Upper lobe of left lung (tissue), 6 donors: Measurements from ENCODE around the gene ADPRS. TPM values are rescaled to one million over a fixed set of nuclear protein-coding genes. Genes with fewer than 3 reads are reported as not detected.
A peak's percentile ranks its signal among the peaks of the same experiment; 100 is the strongest.

Experiments used
- ATAC-seq, 2 donors: fragments of 200-7000 bp; cut with Tn5 transposase; one replicate each; pipeline ENCODE4 v1.9.1; 2022; ENCODE audit warnings: mild to moderate bottlenecking in 2 of 2, moderate library complexity in 2 of 2; ENCODE audit not compliant: low FRiP score in 2 of 2
- DNase-seq, 2 donors: peaks; one replicate each; pipeline ENCODE4 v3.0.0-alpha.2; 2019 to 2020
- H3K27ac ChIP-seq, 4 donors: fragments of 200-600 bp; sonication (generic); one replicate each; pipeline ENCODE4 v1.5.1; 2016 to 2019
- H3K27me3 ChIP-seq, 4 donors: fragments of 200-600 bp; sonication (generic); one replicate each; pipeline ENCODE4 v1.5.1; 2017 to 2019
- H3K36me3 ChIP-seq, 4 donors: fragments of 200-600 bp; sonication (generic); one replicate each; pipeline ENCODE4 v1.5.1; 2016 to 2019
- H3K4me1 ChIP-seq, 4 donors: fragments of 200-600 bp; sonication (generic); one replicate each; pipeline ENCODE4 v1.5.1; 2018 to 2019
- H3K4me3 ChIP-seq, 4 donors: fragments of 200-600 bp; sonication (generic); one replicate each; pipeline ENCODE4 v1.5.1; 2017 to 2019; ENCODE audit warnings: mild to moderate bottlenecking in 2 of 4, moderate library complexity in 1 of 4
- H3K9me3 ChIP-seq, 4 donors: fragments of 200-600 bp; sonication (generic); one replicate each; pipeline ENCODE4 v1.5.1; 2018 to 2019
- CTCF ChIP-seq, 6 experiments: fragments of 450-650 bp in 4 of 6; fragments of 200-600 bp in 2 of 6; sonication (generic) in 2 of 6; IDR thresholded peaks; one replicate each; pipeline ENCODE4 v1.5.1; 2016 to 2019; ENCODE audit warnings: antibody characterized with exemption in 6 of 6
- EP300 ChIP-seq, 4 donors: sonication (generic); formaldehyde crosslinking; IDR thresholded peaks; one replicate each; pipeline ENCODE4 v1.5.1; 2017; ENCODE audit warnings: antibody characterized with exemption in 4 of 4, control low read depth in 2 of 4
- POLR2A ChIP-seq, 4 donors: fragments of 450-650 bp; IDR thresholded peaks; one replicate each; pipeline ENCODE4 v1.5.1; 2016 to 2017; ENCODE audit warnings: antibody characterized with exemption in 4 of 4, mild to moderate bottlenecking in 2 of 4
- POLR2AphosphoS5 ChIP-seq, 2 donors: sonication (generic); formaldehyde crosslinking; IDR thresholded peaks; one replicate each; pipeline ENCODE4 v1.5.1; 2017; ENCODE audit warnings: antibody characterized with exemption in 2 of 2
- WGBS, 2 donors: methylation state at CpG; one replicate each; pipeline ENCODE4 v1.1.5; 2017 to 2018; 5-methylcytosine and 5-hydroxymethylcytosine counted together
- total RNA-seq, 6 donors: library from RNA; depleted of rRNA in 4 of 6; stranded (reverse); fragments of >200 nt in 4 of 6; gene quantifications; one replicate each; pipeline versions ENCODE4 v1.1.0 to v1.2.1, GENCODE V29; 2016 to 2021
- donor health status: DM: no; HTN: no; CAD: no; lungs with moderate emphysema.
- donor health status: DM: no; HTN: yes; CAD: no; lungs with severe emphysema.

The ADPRS gene
- total RNA-seq, 6 donors from 2014 or later = 29.3 to 60.0 (median 45.8) TPM

DNA sequence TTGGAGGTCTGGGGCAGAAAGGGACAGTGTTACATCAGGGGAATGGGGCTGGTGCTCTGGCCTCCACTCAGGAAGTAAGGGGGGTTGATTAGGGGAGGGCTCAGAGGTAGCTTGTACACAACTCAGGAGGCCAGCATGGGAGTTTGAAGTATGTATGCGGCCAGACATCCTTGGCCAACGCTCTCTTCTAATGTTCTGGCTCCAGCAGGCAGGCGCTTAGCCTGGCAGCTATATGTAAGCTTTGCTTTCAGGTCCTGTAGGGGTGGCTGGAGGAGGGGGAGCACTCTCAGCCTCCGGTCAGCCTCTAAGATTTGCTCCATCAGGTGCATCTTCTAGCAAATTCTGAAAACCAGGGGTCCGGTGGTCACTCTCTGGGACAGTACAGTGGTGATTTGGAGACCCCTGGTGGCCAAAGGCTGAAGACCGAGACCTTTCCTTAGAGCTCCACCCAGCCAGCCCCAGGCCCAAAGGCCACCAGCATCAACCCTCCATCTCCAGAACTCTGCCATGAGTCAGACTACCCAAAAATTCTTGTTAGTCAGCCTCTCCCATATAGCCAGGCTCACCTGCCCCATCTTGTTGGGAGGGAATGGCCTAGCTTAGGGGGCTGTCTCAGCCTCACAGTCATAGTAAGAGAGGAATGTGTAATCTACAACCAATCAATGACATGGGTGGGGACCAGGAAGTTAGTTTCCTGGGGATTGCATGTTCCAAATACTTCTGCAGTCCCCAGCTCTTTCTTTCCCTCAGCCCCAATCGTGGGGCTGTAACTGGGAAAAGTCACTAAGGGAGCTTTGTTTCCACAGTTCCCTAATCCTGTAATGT lies 46.0 kb downstream of the ADPRS start:
- ATAC-seq (peak; percentile 65 to 86), DNase-seq (peak in 1 of 2 donors; percentile 48)
- no peak overlapping the region for H3K4me3 ChIP-seq
- 62 to 66% methylated on average over 7 of the region's 7 CpGs for WGBS, 2 donors
- peak overlapping the region in 3 of 4 donors; percentile 10 to 76 (median 21) for H3K27ac ChIP-seq
- peaks cover 10 to 38% (median 30%) of the 10 kb centered on the region in 4 donors for H3K36me3 ChIP-seq
- no peaks in the 10 kb centered on the region for H3K9me3 ChIP-seq
- peaks cover 18 to 29% (median 25%) of the 10 kb centered on the region in 4 donors for H3K4me1 ChIP-seq
- no peaks in the 10 kb centered on the region for H3K27me3 ChIP-seq
- TF ChIP-seq CTCF (IDR thresholded peaks at IDR 0.05) (peak; percentile 53 to 69 (median 60)), POLR2A (IDR thresholded peaks at IDR 0.05) (no peak), EP300 (IDR thresholded peaks at IDR 0.05) (no peak), POLR2AphosphoS5 (IDR thresholded peaks at IDR 0.05) (no peak)

- no peak for DNase-seq
- Histone ChIP-seq H3K36me3 (peaks cover 10 to 44% (median 33%) of the 10 kb centered on the region in 4 donors), H3K9me3 (no peaks in the 10 kb centered on the region), H3K27me3 (no peaks in the 10 kb centered on the region), H3K4me1 (peaks cover 21 to 32% (median 26%) of the 10 kb centered on the region in 4 donors), H3K27ac (peak overlapping the region; percentile 10 to 76 (median 41)), H3K4me3 (no peak overlapping the region)
- WGBS, 2 donors = 60 to 66% methylated on average over 6 of the region's 6 CpGs
- peak in 1 of 2 donors; percentile 21 for ATAC-seq
- TF ChIP-seq POLR2A (IDR thresholded peaks at IDR 0.05) = no peak
- TF ChIP-seq CTCF (IDR thresholded peaks at IDR 0.05) = no peak
- no peak for TF ChIP-seq POLR2AphosphoS5 (IDR thresholded peaks at IDR 0.05)
- no peak for TF ChIP-seq EP300 (IDR thresholded peaks at IDR 0.05)
These were observed 46.6 kb downstream of the ADPRS start for GRCh38 chr1:36135330-36135667.

DNA sequence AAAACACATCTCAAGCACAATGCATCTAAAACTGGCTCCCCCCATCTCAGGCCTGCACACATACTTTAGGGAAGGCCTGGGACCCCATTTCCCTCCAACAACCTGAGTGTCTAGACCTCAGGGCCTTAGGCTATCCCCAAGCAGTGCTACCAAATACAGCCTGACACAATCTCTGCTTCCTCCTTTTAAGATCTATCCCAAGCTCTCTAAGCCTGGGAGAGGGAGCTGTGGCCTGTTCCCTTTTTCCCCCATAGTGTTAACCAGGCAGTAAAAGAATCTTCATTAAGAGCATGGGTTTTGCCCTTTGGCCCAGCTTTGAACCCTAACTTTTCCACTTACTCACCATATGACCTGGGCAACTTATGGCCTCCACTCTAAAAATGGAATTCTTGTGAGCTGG lies 47.1 kb downstream of the ADPRS start:
- no peak for DNase-seq
- Histone ChIP-seq H3K27ac (peak overlapping the region; percentile 10 to 76 (median 42)), H3K4me3 (no peak overlapping the region), H3K27me3 (no peaks in the 10 kb centered on the region), H3K36me3 (peaks cover 10 to 46% (median 33%) of the 10 kb centered on the region in 4 donors), H3K9me3 (no peaks in the 10 kb centered on the region), H3K4me1 (peaks cover 24 to 37% (median 29%) of the 10 kb centered on the region in 4 donors)
- ATAC-seq = no peak
- TF ChIP-seq EP300 (IDR thresholded peaks at IDR 0.05) (no peak), POLR2AphosphoS5 (IDR thresholded peaks at IDR 0.05) (no peak), CTCF (IDR thresholded peaks at IDR 0.05) (no peak), POLR2A (IDR thresholded peaks at IDR 0.05) (no peak)

GRCh38 chr1:36136535-36136934 lies 47.8 kb downstream of the ADPRS start:
- Histone ChIP-seq H3K4me1 (peaks cover 24 to 40% (median 31%) of the 10 kb centered on the region in 4 donors), H3K27ac (peak overlapping the region; percentile 22 to 76 (median 62)), H3K9me3 (no peaks in the 10 kb centered on the region), H3K27me3 (no peaks in the 10 kb centered on the region), H3K36me3 (peaks cover 10 to 46% (median 33%) of the 10 kb centered on the region in 4 donors), H3K4me3 (no peak overlapping the region)
- DNase-seq (peak in 1 of 2 donors; percentile 48), ATAC-seq (peak in 1 of 2 donors; percentile 60)
- TF ChIP-seq CTCF (IDR thresholded peaks at IDR 0.05) = no peak
- no peak for TF ChIP-seq POLR2A (IDR thresholded peaks at IDR 0.05)
- TF ChIP-seq EP300 (IDR thresholded peaks at IDR 0.05) = peak in 1 of 4 donors; percentile 10
- TF ChIP-seq POLR2AphosphoS5 (IDR thresholded peaks at IDR 0.05) = no peak
- 55 to 74% methylated on average over 1 of the region's 1 CpG for WGBS, 2 donors
